Hepatocyte (in vitro differentiated cells): Measurements from ENCODE around the gene STK32B.

Experiments used
- CTCF ChIP-seq: fragments of 200-600 bp; sonication (generic); IDR thresholded peaks from 2 replicates; pipeline ENCODE4 v1.5.1; 2016; ENCODE audit warnings: antibody characterized with exemption, mild to moderate bottlenecking; ENCODE audit not compliant: poor library complexity
- EZH2 ChIP-seq: fragments of 200-600 bp; sonication (generic); IDR thresholded peaks from 2 replicates; pipeline ENCODE4 v1.6.1; 2016; ENCODE audit warnings: antibody characterized with exemption, mild to moderate bottlenecking, borderline replicate concordance
- EZH2phosphoT487 ChIP-seq: fragments of 200-600 bp; sonication (generic); IDR thresholded peaks from one replicate; pipeline ENCODE4 v1.6.1; 2018; ENCODE audit warnings: antibody characterized with exemption, mild to moderate bottlenecking, low read depth, moderate library complexity; ENCODE audit not compliant: unreplicated experiment, severe bottlenecking

GRCh38 chr4:5399790-5400421, 348.6 kb downstream of the STK32B start:
- TF ChIP-seq EZH2 = no peak
- peak; percentile 69 for TF ChIP-seq CTCF
- TF ChIP-seq EZH2phosphoT487 = no peak
